Body of pancreas (tissue), 4 donors: ENCODE results near the gene SCN7A.

Experiments
- CTCF ChIP-seq, 7 experiments: fragments of 450-650 bp in 4 of 7; fragments of 200-600 bp in 3 of 7; sonication (generic) in 3 of 7; IDR thresholded peaks; one replicate each; pipeline ENCODE4 v1.5.1; 2016 to 2019; ENCODE audit warnings: antibody characterized with exemption in 7 of 7
- POLR2A ChIP-seq, 3 donors: fragments of 450-650 bp; IDR thresholded peaks; one replicate each; pipeline ENCODE4 v1.6.1; 2016; ENCODE audit warnings: antibody characterized with exemption in 3 of 3, mild to moderate bottlenecking in 2 of 3

GRCh38 chr2:166361351-166362153, 132.5 kb downstream of the SCN7A start:
- TF ChIP-seq CTCF (IDR thresholded peaks at IDR 0.05) (peak; percentile 41 to 72 (median 61)), POLR2A (IDR thresholded peaks at IDR 0.05) (no peak)
